Stimulated activated CD8-positive, alpha-beta memory T cell treated with anti-CD3 and anti-CD28 coated beads, Interleukin-15, amount 100 ng/mL, for 24 hours (primary cell): Measurements from ENCODE around the gene PSMF1.
"Not testable (repeated sequence)": the region's sequence is repeated elsewhere in the genome, so short reads cannot be mapped to it uniquely, and the experiment has no call there.

Experiments
- DNase-seq: peaks from one replicate; pipeline ENCODE4 v3.0.0-alpha.2; 2020; ENCODE audit warnings: low read depth

Gene PSMF1

GRCh38 chr20:1215386-1216170 lies 97.2 kb downstream of the PSMF1 start:
- DNase-seq, result no peak

GRCh38 chr20:1216527-1217427 lies 98.4 kb downstream of the PSMF1 start:
- DNase-seq, result not testable (repeated sequence)
